Mesothelial cell of epicardium (in vitro differentiated cells): ENCODE results near the gene TSC22D1. TPM values are rescaled to one million over a fixed set of nuclear protein-coding genes. Genes with fewer than 3 reads are reported as not detected.

Experiments
- DNase-seq, 2 experiments: peaks; one replicate each; pipeline ENCODE4 v3.0.0; 2021; ENCODE audit warnings: low spot score in 2 of 2; ENCODE audit not compliant: unreplicated experiment in 2 of 2
- H3K27ac Mint-ChIP-seq: 2 replicates; pipeline ENCODE4 v1.8.0; 2021; ENCODE audit warnings: mixed read lengths
- H3K27me3 Mint-ChIP-seq: 2 replicates; pipeline ENCODE4 v1.8.0; 2021; ENCODE audit warnings: low read depth, mixed read lengths
- H3K36me3 Mint-ChIP-seq: 2 replicates; pipeline ENCODE4 v1.8.0; 2021; ENCODE audit warnings: mixed read lengths
- H3K4me1 Mint-ChIP-seq: 2 replicates; pipeline ENCODE4 v1.8.0; 2021; ENCODE audit warnings: mixed read lengths
- H3K4me3 Mint-ChIP-seq: 2 replicates; pipeline ENCODE4 v1.8.0; 2021; ENCODE audit warnings: mild to moderate bottlenecking, moderate library complexity, mixed read lengths
- H3K9me3 Mint-ChIP-seq: 2 replicates; pipeline ENCODE4 v1.8.0; 2021; ENCODE audit warnings: mixed read lengths
- CTCF ChIP-seq: fragments of 200-600 bp; sonication (generic); IDR thresholded peaks from one replicate; pipeline ENCODE4 v1.5.0; 2021; ENCODE audit warnings: antibody characterized with exemption; ENCODE audit not compliant: unreplicated experiment
- total RNA-seq: library from RNA; stranded (reverse); gene quantifications from 3 replicates; pipeline ENCODE4 v1.2.1, GENCODE V29; 2021

TSC22D1 gene
- total RNA-seq, 1 donor from 2014 or later, result 99.5 TPM

DNA sequence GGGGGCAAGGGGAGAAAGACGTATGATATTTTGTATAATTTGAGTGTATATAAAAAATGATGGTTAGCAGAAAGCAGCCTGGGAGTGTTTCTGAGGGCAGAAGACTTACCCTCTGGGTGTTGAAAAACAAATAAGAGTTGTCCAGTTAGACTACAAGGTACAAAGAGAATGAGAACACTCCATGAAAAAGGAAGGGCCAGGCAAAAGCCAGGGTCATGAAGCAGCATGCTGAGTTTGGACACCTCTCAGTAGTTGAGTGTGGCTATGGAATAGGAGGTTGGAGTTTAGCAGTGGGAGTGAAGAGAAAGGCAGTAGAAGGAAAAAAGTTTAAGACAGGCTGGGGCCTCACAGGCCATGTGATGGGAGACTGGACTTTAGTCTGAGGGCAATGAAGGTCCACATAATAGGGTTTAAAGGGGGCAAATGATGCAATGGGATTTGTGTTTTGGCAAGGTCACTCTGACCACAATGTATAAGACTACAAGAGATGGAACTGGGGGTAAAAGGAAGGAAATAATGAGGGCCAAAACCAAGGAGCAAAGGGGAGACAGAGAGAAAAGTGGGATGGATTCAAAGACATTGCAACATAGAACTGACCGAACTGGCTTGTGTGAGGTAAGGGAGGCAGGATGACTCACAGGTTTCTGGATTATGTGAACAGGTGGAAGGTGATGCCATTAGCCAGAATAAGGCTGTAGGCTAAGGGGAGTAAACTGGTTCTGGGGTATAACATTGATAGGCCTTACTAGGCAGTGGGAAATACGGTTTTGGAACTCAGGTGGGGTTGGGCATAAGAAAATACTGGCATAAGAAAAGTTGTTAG, 125.9 kb downstream of the TSC22D1 start:
- Mint-ChIP-seq H3K36me3 (peaks cover 2% of the 10 kb centered on the region), H3K4me3 (no peak overlapping the region), H3K4me1 (no peaks in the 10 kb centered on the region), H3K9me3 (peaks cover 3% of the 10 kb centered on the region), H3K27me3 (no peaks in the 10 kb centered on the region), H3K27ac (no peak overlapping the region)
- no peak for DNase-seq
- no peak for TF ChIP-seq CTCF

DNA sequence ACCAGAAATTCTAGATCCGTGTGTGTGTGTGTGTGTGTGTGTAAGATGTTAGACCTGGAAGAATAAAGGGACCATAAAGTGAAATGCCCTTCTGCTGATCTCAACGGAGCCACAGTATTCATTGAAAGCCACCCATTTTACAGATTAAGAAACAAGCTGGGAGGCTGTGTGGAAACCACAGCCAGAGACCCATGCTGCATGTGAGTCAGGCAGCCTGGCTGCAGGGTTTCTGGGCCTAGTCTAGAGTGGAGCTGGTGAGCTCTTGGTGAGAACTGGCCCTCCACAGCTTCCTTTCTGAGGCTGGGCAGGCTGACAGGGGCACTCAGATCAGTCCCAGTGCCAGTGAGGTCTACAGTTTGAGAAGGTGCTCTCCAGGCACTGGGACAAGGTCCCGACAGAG, 127.3 kb downstream of the TSC22D1 start:
- peaks cover 11% of the 10 kb centered on the region for H3K9me3 Mint-ChIP-seq
- peaks cover 6% of the 10 kb centered on the region for H3K36me3 Mint-ChIP-seq
- no peaks in the 10 kb centered on the region for H3K4me1 Mint-ChIP-seq
- no peaks in the 10 kb centered on the region for H3K27me3 Mint-ChIP-seq
- no peak for DNase-seq
- no peak for TF ChIP-seq CTCF
- H3K27ac Mint-ChIP-seq, result no peak overlapping the region
- H3K4me3 Mint-ChIP-seq, result no peak overlapping the region

DNA sequence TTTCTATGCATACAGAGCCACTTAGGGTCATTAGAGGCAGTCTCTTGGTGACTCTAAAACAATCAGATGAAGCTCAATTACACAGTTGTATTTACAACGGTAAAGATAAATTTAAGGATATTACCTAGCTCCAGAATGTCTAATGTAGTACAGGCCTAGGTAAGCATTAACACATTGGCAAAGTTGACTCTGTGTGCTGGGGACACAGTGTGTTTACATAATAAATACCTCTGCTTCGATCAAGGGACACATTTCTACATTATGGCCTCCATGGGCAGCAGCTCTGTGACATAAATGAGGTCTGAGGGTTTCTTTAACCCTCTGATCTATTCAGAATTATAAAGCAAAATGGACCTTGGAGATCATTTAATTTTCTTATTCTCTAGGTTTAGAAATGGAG, 127.8 kb downstream of the TSC22D1 start:
- peaks cover 6% of the 10 kb centered on the region for H3K36me3 Mint-ChIP-seq
- H3K27me3 Mint-ChIP-seq, result no peaks in the 10 kb centered on the region
- peaks cover 11% of the 10 kb centered on the region for H3K9me3 Mint-ChIP-seq
- H3K4me1 Mint-ChIP-seq, result no peaks in the 10 kb centered on the region
- no peak for DNase-seq
- TF ChIP-seq CTCF, result no peak
- H3K4me3 Mint-ChIP-seq, result no peak overlapping the region
- no peak overlapping the region for H3K27ac Mint-ChIP-seq

GRCh38 chr13:44447783-44448321, 128.3 kb downstream of the TSC22D1 start:
- H3K4me1 Mint-ChIP-seq, result no peaks in the 10 kb centered on the region
- H3K9me3 Mint-ChIP-seq, result peaks cover 11% of the 10 kb centered on the region
- H3K27ac Mint-ChIP-seq, result no peak overlapping the region
- DNase-seq, result no peak
- H3K27me3 Mint-ChIP-seq, result no peaks in the 10 kb centered on the region
- peaks cover 6% of the 10 kb centered on the region for H3K36me3 Mint-ChIP-seq
- no peak for TF ChIP-seq CTCF
- H3K4me3 Mint-ChIP-seq, result no peak overlapping the region

GRCh38 chr13:44440046-44440608, 136.0 kb downstream of the TSC22D1 start:
- Mint-ChIP-seq H3K4me3 (no peak overlapping the region), H3K9me3 (peaks cover 7% of the 10 kb centered on the region), H3K27me3 (no peaks in the 10 kb centered on the region), H3K27ac (no peak overlapping the region), H3K36me3 (peaks cover 3% of the 10 kb centered on the region), H3K4me1 (peaks cover 9% of the 10 kb centered on the region)
- no peak for TF ChIP-seq CTCF
- DNase-seq, result no peak
